Suprapubic skin (tissue), 4 donors: ENCODE measurements around the gene COG5. TPM values are rescaled to one million over a fixed set of nuclear protein-coding genes. Genes with fewer than 3 reads are reported as not detected.

Source experiments
- DNase-seq, 2 donors: peaks; one replicate each; pipeline ENCODE4 v3.0.0-alpha.2; 2019; ENCODE audit warnings: low spot score in 2 of 2
- H3K27ac ChIP-seq: fragments of 200-600 bp; sonication (generic); one replicate; pipeline ENCODE4 v1.5.1; 2019
- H3K27me3 ChIP-seq: fragments of 200-600 bp; sonication (generic); one replicate; pipeline ENCODE4 v1.5.1; 2019
- H3K36me3 ChIP-seq: fragments of 200-600 bp; sonication (generic); one replicate; pipeline ENCODE4 v1.5.1; 2019
- H3K4me1 ChIP-seq: fragments of 200-600 bp; sonication (generic); one replicate; pipeline ENCODE4 v1.5.1; 2019
- H3K4me3 ChIP-seq: fragments of 200-600 bp; sonication (generic); one replicate; pipeline ENCODE4 v1.5.1; 2019; ENCODE audit warnings: mild to moderate bottlenecking
- H3K9me3 ChIP-seq: fragments of 200-600 bp; sonication (generic); one replicate; pipeline ENCODE4 v1.5.1; 2019
- EP300 ChIP-seq: sonication (generic); formaldehyde crosslinking; IDR thresholded peaks from one replicate; pipeline ENCODE4 v1.6.1; 2017; ENCODE audit warnings: antibody characterized with exemption
- POLR2A ChIP-seq, 2 donors: fragments of 450-650 bp; IDR thresholded peaks; one replicate each; pipeline ENCODE4 v1.6.1; 2017; ENCODE audit warnings: antibody characterized with exemption in 2 of 2, mild to moderate bottlenecking in 2 of 2, moderate library complexity in 2 of 2
- POLR2AphosphoS5 ChIP-seq, 3 donors: sonication (generic); formaldehyde crosslinking; IDR thresholded peaks; one replicate each; pipeline ENCODE4 v1.6.1; 2017; ENCODE audit warnings: antibody characterized with exemption in 3 of 3
- WGBS: methylation state at CpG from one replicate; pipeline ENCODE4 v1.1.5; 2018; 5-methylcytosine and 5-hydroxymethylcytosine counted together
- total RNA-seq, 4 donors: library from RNA; depleted of rRNA; stranded (reverse); fragments of >200 nt; gene quantifications; one replicate each; pipeline ENCODE4 v1.1.0, GENCODE V29; 2016
- TF ChIP-seq, protein P1 (sequence below), 2 donors: fragments of 200-600 bp in 1 of 2; fragments of 450-650 bp in 1 of 2; sonication (generic) in 1 of 2; IDR thresholded peaks; one replicate each; pipeline ENCODE4 v1.5.1; 2016 to 2019; ENCODE audit warnings: antibody characterized with exemption in 2 of 2, mild to moderate bottlenecking in 1 of 2, moderate library complexity in 1 of 2

COG5 gene
- total RNA-seq, 4 donors from 2014 or later, result 31.1 to 60.1 (median 53.7) TPM

DNA sequence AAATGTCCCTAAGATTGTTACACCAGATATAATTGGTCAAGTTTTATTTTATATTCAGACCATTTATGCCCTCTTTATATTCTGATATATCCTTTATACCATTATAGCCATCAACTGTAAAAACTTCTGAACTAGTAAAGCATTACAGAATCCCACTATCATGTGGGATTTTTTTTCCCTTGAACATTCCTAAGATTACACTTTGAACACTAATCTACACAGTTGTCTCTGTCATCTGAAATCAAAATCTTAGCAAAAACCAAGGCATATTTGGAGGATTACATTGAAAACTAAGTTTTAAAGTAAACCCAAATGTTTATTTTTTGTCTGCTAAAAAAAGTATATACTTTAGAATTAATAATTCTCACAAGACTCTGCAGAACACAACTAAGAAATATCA, 210.0 kb downstream of the COG5 start:
- no peaks in the 10 kb centered on the region for H3K9me3 ChIP-seq
- H3K27me3 ChIP-seq, result no peaks in the 10 kb centered on the region
- TF ChIP-seq, protein P1, sequence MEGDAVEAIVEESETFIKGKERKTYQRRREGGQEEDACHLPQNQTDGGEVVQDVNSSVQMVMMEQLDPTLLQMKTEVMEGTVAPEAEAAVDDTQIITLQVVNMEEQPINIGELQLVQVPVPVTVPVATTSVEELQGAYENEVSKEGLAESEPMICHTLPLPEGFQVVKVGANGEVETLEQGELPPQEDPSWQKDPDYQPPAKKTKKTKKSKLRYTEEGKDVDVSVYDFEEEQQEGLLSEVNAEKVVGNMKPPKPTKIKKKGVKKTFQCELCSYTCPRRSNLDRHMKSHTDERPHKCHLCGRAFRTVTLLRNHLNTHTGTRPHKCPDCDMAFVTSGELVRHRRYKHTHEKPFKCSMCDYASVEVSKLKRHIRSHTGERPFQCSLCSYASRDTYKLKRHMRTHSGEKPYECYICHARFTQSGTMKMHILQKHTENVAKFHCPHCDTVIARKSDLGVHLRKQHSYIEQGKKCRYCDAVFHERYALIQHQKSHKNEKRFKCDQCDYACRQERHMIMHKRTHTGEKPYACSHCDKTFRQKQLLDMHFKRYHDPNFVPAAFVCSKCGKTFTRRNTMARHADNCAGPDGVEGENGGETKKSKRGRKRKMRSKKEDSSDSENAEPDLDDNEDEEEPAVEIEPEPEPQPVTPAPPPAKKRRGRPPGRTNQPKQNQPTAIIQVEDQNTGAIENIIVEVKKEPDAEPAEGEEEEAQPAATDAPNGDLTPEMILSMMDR (IDR thresholded peaks at IDR 0.05), result no peak
- TF ChIP-seq POLR2A (IDR thresholded peaks at IDR 0.05), result no peak
- no peak for TF ChIP-seq EP300
- no peak for TF ChIP-seq POLR2AphosphoS5 (IDR thresholded peaks at IDR 0.05)
- no peaks in the 10 kb centered on the region for H3K4me1 ChIP-seq
- no peak for DNase-seq
- no peak overlapping the region for H3K27ac ChIP-seq
- no peak overlapping the region for H3K4me3 ChIP-seq
- no peaks in the 10 kb centered on the region for H3K36me3 ChIP-seq

DNA sequence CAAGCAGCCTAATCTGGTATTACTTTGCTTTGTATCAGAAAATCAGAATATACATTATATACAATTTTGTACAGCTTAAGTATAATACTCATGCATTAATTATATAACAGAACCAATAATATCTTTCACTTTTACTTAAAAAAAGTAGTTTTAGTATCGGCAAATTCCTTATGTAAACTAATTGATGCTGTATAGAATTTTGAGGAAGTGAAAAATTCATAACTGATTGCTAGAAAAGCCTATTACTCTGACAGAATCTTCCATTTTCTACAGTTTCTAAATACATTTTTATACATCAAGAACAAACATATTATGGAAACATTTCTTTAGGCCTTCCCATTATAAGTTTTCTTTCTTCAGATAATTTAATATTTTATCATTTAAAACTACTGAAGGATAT, 217.8 kb downstream of the COG5 start:
- 94% methylated on average over 1 of the region's 1 CpG for WGBS
- H3K4me3 ChIP-seq, result no peak overlapping the region
- no peaks in the 10 kb centered on the region for H3K27me3 ChIP-seq
- H3K27ac ChIP-seq, result no peak overlapping the region
- no peak for DNase-seq
- no peaks in the 10 kb centered on the region for H3K9me3 ChIP-seq
- no peaks in the 10 kb centered on the region for H3K4me1 ChIP-seq
- H3K36me3 ChIP-seq, result peaks cover 8% of the 10 kb centered on the region
- TF ChIP-seq, protein P1 (IDR thresholded peaks at IDR 0.05), result no peak
- TF ChIP-seq POLR2A (IDR thresholded peaks at IDR 0.05) (no peak), EP300 (no peak), POLR2AphosphoS5 (IDR thresholded peaks at IDR 0.05) (no peak)

DNA sequence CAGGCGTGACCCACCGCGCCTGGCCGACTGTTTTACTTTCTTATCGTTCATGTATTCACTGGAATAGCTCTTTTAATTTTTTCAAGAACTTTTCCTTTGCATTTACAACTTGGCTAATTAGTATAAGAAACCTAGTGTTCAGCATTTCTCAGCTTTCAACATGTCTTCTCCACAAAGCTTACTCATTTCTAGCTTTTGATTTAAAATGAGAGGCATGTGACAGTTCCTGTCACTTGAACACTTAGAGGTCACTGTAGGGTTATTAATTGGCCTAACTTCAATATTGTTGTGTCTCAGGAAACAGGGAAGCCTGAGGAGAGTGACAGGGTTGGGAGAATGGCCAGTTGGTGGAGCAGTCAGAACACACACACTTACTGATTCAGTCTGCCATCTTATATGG, 218.9 kb downstream of the COG5 start:
- Histone ChIP-seq H3K27me3 (no peaks in the 10 kb centered on the region), H3K36me3 (peaks cover 8% of the 10 kb centered on the region), H3K27ac (no peak overlapping the region), H3K4me1 (no peaks in the 10 kb centered on the region), H3K4me3 (no peak overlapping the region), H3K9me3 (no peaks in the 10 kb centered on the region)
- no peak for DNase-seq
- TF ChIP-seq, protein P1 (IDR thresholded peaks at IDR 0.05), result no peak
- TF ChIP-seq EP300 (no peak), POLR2A (IDR thresholded peaks at IDR 0.05) (no peak), POLR2AphosphoS5 (IDR thresholded peaks at IDR 0.05) (no peak)
- 98% methylated on average over 5 of the region's 5 CpGs for WGBS

DNA sequence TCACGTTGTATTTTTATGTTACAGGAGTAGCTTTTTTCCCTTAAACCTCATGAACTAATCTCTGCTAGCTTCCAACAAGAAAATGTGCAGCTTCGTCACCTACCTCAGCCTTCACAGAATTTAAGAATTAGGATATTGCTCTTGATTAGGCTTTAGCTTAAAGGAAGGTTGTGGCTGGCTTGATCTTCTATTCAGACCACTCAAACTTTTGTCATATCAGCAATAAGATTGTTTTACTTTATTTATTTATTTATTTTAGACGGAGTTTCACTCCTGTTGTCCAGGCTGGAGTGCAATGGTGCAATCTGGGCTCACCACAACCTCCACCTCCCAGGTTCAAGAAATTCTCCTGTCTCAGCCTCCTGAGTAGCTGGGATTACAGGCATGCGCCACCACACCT, 219.4 kb downstream of the COG5 start:
- DNase-seq, result no peak
- Histone ChIP-seq H3K9me3 (no peaks in the 10 kb centered on the region), H3K27me3 (no peaks in the 10 kb centered on the region), H3K4me3 (no peak overlapping the region), H3K4me1 (no peaks in the 10 kb centered on the region), H3K36me3 (peaks cover 8% of the 10 kb centered on the region), H3K27ac (no peak overlapping the region)
- TF ChIP-seq, protein P1 (IDR thresholded peaks at IDR 0.05), result no peak
- TF ChIP-seq EP300 (no peak), POLR2AphosphoS5 (IDR thresholded peaks at IDR 0.05) (no peak), POLR2A (IDR thresholded peaks at IDR 0.05) (no peak)
- 97% methylated on average over 4 of the region's 4 CpGs for WGBS

DNA sequence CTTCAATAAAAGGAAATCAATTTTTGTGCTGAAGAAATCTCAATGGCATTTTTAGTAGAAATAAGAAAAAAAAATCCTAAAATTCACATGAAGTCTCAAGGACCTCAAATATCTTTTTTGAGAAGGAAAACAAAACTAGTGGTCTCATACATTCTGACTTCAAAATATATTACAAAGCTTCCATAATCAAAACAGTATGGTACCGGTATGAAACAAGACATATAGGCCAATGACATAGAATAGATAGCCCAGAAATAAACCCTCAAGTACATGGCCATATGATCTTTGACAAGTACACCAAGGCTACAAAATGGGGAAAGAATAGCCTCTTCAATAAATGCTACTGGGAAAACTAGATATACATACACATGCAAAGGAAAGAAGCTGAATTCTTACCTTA, 225.6 kb downstream of the COG5 start:
- H3K4me3 ChIP-seq, result no peak overlapping the region
- DNase-seq, result no peak
- TF ChIP-seq POLR2AphosphoS5 (IDR thresholded peaks at IDR 0.05) (no peak), EP300 (no peak), POLR2A (IDR thresholded peaks at IDR 0.05) (no peak)
- TF ChIP-seq, protein P1 (IDR thresholded peaks at IDR 0.05), result no peak
- H3K27ac ChIP-seq, result no peak overlapping the region
- WGBS, result 92% methylated on average over 1 of the region's 1 CpG
- no peaks in the 10 kb centered on the region for H3K36me3 ChIP-seq
- no peaks in the 10 kb centered on the region for H3K9me3 ChIP-seq
- no peaks in the 10 kb centered on the region for H3K27me3 ChIP-seq
- no peaks in the 10 kb centered on the region for H3K4me1 ChIP-seq
